Cerebellar cortex (tissue), 1 donor: ENCODE data around the gene PHACTR4.
"Not testable (repeated sequence)": the region's sequence is repeated elsewhere in the genome, so short reads cannot be mapped to it uniquely, and the experiment has no call there.

Experiments used
- DNase-seq: peaks from one replicate; pipeline ENCODE4 v3.0.0-alpha.2; 2015; ENCODE audit warnings: low spot score

Gene PHACTR4

DNA sequence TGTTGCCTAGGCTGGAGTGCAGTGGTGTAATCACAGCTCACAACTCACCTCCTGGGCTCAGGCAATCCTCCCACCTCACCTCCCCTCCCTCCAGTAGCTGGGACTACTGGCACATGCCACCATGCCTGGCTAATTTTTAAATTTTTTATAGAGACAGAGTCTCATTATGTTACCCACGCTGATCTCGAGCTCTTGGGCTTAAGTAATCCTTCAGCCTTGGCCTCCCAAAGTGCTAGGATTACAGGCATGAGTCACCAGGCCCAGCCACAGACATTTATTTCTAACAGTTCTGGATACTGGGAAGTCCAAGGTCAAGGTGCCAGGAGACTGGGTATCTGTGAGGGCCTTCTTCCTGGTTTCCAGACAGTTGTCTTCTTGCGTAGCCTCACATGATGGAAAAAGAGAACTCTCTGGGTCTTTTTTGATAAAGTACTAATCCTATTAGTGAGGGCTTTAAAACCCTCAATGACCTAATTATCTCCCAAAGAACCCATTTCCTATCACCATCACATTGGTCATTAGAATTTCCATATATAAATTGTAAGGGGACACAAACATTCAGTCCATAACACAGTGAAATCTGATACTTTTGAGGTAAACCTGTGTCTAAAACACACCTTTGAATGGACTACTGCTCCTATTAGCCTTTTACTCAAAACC is 67.9 kb downstream of the PHACTR4 start:
- DNase-seq: no peak

DNA sequence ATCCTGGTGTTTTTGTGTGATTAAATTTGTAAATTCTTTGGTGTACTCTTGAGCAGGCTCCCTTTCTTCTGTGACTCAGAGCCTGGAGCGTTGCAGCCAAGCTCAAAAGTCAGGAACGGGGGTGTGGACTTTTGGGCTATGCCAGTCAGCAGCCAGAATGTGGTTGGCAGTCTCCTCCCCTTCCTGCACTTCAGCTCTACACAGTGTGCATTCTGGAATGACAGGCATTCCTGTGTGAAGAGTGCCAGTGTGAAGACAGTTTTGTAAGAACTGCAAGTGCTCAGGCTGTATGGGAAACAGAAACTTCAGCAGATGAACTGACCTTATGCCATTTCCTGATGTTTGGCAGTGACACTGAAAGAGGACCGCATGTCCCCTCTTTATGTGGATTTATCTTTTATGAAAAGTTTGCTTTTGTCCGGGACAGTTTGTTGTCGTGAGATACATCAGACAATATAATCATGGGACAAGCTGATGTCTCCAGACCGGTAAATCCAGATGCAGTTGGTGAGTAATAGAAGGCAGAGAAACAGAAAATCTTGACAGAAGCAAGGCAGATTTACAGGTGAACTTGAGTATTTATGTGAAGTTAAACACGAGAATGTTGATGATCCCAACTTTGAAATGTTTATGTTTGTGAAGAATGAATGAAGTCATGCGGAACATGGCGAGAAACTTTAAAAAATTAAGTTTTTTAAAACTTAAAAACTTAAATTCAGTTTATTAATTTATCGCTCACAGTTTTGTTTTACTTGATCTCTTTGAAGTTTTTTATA is 68.6 kb downstream of the PHACTR4 start:
- peak; percentile 45 for DNase-seq

DNA sequence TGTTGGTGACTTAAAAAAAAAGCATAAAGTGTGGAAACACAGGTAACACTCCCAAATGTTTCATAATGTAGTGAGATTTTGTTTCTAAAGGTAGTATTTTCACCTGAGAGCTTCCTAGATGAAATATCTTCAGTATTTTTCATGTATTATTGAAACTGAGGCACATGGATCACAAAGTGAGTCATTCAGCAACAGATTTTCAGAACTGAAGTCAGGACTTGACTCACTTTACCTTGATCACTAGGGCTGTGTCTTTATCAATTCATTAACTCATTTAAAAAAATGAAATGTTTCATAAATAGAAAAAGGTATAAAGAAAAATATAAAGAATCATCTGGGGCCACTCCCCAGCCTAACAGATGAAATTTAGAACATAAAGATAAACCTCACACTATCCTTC is 69.8 kb downstream of the PHACTR4 start:
- no peak for DNase-seq

DNA sequence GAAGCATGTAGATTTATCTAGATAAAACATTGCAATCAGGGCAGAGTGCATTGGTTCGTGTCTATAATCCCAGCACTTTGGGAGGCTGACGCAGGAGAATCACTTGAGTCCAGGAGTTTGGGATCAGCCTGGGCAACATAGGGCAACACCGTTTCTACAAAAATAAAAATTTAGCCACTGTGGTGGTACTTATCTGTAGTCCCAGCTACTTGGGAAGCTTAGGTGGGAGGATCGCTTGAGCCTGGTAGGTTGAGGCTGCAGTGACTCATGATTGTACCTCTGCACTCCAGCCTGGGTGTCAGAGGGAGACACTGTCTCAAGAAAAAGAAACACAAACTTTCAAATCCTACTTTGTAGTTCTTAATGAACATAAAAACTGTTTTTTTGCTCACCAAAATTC is 72.1 kb downstream of the PHACTR4 start:
- DNase-seq: no peak

DNA sequence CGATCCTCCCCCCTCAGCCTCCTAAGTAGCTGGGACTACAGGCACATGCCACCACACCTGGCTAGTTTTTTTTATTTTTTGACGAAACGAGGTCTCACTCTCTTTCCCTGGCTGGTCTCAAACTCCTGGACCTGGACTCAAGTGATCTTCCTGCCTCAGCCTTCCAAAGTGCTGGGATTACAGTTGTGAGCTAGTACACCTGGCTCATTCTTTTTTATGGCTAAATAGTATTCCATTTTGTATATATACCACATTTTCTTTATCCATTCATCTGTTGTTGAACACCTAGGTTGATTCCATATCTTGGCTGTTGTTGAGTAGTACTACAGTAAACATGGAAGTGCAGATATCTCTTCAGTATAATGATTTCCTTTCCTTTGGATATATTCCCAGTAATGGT is 74.0 kb downstream of the PHACTR4 start:
- DNase-seq: no peak

DNA sequence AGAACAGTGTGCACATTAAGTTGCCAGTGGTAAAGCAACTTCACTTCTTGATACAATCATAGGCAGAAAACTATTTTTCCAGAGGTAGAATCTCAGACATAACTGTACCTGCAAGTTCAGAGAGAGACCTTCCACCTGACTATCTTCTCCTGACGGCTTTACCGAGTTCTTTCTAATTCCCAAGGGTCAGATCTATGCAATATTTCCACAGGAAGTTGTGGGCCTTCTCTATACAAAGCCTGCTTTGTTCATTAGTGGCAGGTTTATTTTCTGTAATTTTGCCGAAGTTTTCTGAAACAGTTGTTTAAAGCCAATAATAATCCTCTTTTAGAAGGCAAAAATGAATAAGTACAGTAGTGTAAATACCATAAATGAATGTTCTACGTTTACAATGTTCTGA is 78.1 kb downstream of the PHACTR4 start:
- DNase-seq: no peak

DNA sequence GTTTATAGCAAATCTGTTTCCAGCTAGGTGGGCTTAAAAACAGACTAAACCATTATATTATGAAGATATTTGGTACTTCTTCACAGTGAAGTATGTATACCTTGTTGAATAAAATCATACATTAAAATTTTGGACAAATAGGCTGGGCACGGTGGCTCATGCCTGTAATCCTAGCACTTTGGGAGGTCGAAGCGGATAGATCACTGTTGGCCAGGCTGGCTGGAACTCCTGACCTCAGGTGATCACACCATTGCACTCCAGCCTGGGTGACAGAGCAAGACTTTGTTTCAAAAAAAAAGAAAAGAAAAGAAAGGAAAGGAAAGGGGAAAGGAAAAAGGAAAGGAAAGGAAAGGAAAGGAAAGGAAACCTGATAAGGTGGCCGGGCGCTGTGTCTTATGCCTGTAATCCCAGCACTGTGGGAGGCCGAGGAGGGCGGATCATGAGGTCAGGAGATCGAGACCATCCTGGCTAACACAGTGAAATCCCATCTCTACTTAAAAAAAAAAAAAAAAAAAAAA is 78.6 kb downstream of the PHACTR4 start:
- not testable (repeated sequence) for DNase-seq

DNA sequence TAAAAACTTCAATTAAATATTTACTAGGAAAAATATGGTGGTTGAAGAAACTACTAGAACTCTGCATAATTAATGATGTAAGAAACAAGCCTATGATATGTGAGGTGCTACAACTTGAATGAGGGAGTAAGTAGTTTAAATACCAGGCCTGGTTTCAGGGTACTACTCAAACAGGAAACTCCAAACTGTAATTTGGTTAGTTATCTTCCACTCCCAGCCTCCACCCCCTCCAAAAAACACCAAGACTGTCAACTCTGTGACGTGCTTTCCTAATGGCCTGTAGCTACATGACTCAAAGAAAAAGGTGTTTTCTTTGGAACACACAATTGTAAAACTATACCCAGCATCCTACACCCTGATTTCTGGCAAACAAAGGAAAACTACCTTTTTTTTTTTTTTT is 80.4 kb downstream of the PHACTR4 start:
- DNase-seq: no peak

DNA sequence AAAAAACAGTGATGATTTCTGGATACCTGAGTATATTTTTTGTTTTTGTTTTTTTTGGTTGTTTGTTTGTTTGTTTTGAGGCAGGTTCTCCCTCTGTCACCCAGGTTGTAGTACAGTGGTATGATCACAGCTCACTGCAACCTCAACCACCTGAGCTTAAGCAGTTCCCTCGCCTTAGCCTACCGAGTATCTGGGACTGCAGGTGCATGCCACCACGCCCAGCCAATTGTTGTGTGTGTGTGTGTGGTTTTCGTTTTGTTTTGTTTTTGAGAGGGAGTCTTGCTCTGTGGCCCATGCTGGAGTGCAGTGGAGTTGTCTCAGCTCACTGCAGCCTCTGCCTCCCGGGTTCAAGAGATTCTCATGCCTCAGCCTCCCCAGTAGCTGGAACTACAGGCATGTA is 81.0 kb downstream of the PHACTR4 start:
- no peak for DNase-seq

DNA sequence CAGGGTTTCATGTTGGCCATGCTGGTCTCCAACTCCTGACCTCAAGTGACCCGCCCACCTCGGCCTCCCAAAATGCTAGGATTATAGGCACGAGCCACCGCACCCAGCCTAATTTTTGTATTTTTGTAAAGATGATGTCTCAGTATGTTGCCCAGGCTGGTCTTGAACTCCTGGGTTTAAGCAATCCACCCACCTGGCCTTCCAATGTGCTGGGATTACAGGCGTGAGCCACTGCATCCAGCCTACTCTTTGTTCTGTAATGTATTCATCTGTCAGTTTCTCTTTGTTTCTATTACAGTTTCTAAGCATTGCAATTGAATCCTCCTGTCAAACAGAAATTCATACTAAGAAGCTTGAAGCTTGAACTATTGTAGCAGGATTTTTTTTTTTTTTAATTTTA is 81.5 kb downstream of the PHACTR4 start:
- no peak for DNase-seq

DNA sequence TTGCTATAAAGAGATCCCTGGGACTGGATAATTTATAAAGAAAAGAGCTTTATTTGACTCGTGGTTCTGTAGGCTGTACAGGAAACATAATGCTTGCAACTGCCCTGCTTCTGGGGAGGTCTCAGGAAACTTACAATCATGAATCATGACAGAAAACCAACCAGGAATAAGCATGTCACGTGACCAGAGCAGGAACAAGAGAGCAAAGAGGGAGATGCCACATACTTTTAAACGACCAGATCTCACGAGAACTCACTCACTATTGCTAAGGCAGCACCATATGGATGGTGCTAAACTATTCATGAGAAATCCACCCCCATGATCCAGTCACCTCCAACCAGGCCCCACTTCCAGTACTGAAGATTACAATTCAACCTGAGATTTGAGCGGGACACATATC is 86.5 kb downstream of the PHACTR4 start:
- no peak for DNase-seq

DNA sequence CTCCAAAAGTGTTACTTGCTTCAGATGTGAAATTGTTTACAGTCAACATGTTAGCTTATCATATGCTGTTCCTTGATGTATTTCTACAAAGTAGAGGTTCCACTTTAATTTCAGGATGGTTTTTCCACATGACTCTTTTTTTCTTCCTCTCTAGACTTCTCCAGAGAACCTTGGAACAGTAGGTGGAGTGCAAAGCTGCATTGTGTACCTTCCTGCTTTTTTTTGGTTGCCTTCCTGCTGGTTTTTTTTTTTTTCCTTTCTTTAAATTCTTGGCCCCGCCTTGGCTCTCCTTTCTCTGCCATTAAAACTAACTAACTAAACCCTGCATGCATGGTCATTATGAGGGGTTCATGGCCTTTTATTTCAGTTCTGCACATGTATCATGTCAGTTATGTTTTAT is 88.1 kb downstream of the PHACTR4 start:
- no peak for DNase-seq

DNA sequence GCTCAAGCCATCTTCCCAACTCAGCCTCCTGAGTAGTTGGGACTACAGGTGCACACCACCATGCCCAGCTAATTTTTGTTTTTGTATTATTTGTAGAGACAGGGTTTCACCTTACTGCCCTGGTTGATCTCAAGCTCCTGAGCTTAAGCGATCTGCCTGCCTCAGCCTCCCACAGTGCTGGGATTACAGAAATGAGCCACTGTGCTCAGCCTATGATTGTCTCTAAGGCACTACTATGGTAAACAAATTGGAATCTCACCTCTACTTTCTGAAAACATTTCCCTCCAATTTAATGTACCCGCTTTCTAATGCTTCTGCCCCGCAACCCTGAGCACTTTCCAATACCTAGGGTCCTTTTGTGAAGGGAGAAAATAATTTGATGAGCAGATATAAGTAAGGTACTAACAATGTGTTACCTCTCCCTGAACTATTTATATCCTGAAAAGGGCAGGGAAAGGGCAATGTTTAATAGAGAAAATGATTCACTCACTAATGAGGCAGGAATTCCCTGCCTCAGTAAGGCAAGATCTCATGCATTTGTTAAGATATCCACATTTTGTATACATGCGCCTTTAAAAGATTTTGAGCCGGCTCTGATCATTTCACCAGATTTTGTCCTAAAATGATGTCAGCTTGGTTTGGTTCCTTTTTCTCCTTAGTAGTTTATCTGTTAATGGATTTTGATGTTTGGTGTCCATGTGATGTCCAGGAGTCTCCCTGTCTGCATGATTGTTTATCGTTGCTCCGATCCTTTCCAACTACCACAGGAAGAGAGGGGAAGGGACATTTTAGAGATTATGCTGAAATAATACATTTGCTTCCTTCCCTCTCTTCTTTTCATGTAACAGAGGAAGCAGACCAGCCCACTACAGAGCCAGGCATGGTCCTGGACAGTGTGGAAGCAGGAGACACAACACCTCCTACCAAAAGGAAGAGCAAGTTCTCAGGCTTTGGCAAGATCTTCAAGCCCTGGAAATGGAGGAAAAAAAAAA is 89.0 kb downstream of the PHACTR4 start:
- DNase-seq: no peak

DNA sequence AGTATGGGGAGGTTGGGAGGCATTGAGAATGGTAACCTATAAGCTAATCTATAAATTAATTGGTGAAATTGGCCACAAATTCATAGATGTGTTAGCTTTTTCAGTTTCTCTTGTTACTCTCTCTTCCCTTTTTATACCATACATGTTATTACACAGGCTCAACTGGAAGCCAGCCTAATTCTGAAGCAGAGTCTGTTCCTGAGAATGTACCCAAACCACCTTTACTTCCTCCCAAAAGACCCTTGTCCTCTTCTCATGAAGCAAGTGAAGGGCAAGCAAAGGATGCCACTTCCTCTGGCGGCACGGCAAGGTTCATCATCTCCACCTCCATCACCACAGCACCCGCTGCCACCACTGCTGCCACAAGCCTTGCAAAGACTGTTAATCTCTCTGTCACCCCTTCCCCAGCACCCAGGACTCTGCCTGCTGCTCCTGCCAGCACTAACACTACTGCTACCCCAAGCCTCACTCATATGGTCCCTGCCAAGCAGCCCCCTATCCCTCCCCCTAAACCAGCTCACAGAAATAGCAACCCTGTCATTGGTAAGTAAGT is 96.8 kb downstream of the PHACTR4 start:
- no peak for DNase-seq

DNA sequence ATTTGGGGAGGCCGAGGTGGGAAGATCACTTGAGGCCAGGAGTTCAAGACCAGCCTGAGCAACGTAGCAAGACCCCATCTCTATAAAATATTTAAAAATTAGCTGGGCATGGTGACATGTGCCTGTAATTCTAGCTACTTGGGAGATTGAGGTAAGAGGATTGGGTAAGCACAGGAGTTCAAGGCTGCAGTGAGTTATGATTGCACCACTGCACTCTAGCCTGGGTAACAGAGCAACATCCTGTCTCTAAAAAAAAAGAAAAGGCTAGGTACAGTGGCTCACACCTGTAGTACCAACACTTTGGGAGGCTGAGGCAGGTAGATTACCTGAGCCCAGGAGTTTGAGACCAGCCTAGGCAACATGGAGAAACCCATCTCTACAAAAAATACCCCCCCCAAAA is 100.6 kb downstream of the PHACTR4 start:
- DNase-seq: no peak

DNA sequence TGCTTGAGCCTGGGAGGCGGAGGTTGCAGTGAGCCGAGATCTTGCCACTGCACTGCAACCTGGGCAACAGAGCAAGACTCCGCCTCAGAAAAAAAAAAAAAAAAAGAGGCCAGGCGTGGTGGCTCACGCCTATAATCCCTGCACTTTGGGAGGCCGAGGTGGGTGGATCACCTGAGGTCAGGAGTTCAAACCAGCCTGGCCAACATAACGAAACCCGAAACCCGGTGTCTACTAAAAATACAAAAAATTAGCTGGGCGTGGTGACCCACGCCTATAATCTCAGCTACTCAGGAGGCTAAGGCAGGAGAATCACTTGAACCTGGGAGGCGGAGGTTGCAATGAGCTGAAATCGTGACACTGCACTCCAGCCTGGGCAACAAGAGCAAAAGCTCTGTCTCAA is 110.0 kb downstream of the PHACTR4 start:
- DNase-seq: not testable (repeated sequence)

DNA sequence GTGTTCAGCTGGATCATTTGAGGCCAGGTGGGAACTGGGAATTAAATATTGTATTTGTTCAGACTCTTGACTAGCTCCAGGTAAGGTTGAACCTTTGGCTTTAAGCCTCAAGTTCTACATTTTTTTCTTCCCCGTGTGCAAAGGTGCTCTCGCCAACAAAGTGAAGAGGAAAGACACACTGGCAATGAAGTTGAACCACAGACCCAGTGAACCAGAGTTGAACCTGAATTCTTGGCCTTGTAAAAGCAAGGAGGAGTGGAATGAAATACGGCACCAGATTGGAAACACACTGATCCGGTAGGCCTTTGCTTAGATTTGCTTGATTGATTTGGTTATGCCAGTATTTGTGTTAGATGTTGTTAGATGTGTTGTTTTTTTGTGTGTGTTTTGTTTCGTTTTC is 110.8 kb downstream of the PHACTR4 start:
- DNase-seq: no peak

DNA sequence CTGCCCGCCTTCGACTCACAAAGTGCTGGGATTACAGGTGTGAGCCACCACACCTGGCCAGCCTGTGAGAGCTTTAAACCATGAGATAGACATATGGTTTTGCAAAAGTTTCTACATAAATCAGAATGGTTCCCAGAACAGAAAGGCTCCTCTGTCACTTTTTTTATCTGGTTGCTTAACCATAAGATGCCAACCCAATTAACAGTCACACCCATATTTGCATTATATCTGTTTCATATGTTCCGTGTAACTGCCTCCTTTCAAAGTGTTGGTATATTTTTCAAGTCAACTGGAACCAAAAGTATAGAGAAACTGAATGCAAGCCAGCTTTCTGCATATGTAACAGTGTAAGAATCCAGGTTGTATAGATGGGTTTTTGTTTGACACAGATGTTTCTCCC is 112.6 kb downstream of the PHACTR4 start:
- no peak for DNase-seq

DNA sequence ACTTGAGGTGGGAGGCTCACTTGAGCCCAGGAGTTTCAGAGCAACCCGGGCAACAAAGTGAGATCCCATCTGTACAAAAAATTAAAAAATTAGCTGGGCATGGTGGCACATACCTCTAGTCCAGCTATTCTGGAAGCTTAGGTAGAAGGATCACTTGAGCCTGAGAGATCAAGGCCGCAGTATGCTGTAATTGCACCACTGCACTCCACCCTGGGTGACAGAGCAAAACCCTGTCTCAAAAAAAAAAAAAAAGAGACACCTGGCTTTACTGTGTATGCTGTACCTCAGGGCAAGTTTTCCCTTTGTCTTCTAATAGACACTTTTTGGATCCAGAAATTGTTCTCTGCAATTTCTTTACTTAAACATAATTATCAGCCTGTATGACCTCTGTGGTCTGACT is 113.2 kb downstream of the PHACTR4 start:
- no peak for DNase-seq

DNA sequence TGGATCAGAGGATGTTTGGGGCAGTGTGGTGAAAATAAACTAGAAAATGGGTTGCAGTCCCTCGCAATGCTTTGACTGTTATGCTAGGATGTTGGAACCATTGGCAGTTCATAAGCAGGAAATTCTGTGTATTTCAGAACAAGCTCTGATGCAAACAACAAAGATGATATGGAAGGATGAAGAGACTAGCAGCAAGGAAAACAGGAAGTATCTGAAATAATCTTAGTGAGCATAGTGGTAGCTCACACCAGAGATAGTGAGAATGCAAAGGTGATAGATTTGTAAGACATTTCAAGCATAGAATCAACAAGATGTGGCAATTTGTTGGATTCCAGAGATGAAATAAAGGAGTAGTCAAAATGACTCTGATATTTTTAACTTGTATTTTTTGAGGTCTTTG is 125.2 kb downstream of the PHACTR4 start:
- DNase-seq: no peak

DNA sequence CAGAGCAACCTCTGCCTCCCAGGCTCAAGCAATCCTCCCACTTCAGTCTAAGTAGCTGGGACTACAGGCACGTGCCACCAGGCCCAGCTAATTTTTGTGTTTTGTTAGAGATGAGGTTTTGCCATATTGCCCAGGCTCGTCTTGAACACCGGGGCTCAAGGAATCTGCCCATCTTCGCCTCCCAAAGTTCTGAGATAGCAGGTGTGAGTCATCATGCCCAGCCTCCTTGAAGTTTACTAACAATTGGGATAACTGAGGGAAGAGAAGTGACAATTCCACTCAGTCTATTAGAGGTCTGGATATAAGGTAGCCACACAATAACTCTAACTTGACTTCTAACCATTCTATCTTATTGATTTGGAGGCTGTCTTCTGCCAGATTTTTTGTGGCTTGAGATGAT is 130.0 kb downstream of the PHACTR4 start:
- DNase-seq: no peak

DNA sequence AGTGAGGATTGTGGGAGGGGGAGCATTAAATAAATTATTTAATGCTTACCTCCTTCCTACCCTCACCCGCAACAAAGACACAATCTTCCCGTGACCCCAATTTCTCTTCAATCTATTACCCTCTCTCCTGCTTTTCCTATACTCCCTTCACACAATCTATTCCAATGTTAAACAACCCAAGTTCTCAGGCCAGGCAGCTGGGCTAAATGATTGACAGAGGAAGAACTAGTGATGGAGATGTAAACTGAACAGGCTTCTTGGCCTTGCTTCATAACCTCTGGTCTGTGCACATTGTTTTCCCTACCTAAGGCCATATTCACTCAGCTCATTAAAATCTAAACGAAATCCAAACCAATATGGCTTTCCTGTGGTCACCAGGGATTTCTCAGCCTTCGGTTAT is 132.4 kb downstream of the PHACTR4 start:
- DNase-seq: no peak
